GM20431 (cell line): Measurements from ENCODE around the gene ACSM4.
"Not testable (repeated sequence)": the region's sequence is repeated elsewhere in the genome, so short reads cannot be mapped to it uniquely, and the experiment has no call there.

Experiments used
- in situ Hi-C: fragments of 300-500 bp; cut with MseI, MboI; formaldehyde crosslinking; loops from one replicate; pipeline ENCODE4 v1.15.0; 2020; ENCODE audit warnings: low sequenced_read_pairs; ENCODE audit not compliant: unreplicated experiment

ACSM4 gene

DNA sequence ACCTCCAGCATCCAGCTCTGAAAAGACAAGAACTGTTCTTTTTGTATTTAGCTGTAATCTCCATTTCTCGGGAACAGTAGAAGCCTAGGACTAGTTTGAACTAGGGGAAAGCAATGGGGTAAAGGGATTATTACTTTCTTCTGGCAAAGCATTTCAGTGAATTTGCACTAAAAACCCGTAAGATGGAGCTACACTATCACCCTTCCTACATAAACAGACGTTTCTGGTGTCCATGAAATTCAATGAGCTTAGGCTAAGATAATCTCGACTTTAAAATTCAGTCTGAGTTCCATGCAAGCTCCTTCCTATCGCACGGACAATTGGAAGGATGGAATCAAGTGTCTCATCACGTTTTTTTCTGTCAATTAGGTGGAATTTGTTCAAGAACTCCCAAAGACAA is 24.0 kb downstream of the ACSM4 start:
- in situ Hi-C loops = no loop called here

DNA sequence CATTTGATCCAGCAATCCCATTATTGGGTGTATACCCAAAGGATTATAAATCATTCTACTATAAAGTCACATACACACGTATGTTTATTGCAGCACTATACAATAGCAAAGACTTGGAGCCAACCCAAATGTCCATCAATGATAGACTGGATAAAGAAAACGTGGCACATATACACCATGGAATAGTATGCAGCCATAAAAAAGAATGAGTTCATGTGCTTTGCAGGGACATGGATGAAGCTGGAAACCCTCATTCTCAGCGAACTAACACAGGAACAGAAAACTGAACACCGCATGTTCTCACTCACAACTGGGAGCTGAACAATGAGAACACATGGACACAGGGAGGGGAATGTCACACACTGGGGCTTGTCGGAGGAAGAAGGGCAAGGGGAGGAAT is 33.9 kb downstream of the ACSM4 start:
- in situ Hi-C loops = not testable (repeated sequence)

- in situ Hi-C loops = no loop called here
Observed at GRCh38 chr12:7339675-7340074, 35.8 kb downstream of the ACSM4 start.

- in situ Hi-C loops = no loop called here
Observed at GRCh38 chr12:7344833-7345606, 41.1 kb downstream of the ACSM4 start.

GRCh38 chr12:7346551-7347225 is 42.8 kb downstream of the ACSM4 start:
- in situ Hi-C loops = no loop called here

- in situ Hi-C loops = no loop called here
Observed at GRCh38 chr12:7349418-7349817, 45.5 kb downstream of the ACSM4 start.

GRCh38 chr12:7351177-7351576 is 47.3 kb downstream of the ACSM4 start:
- in situ Hi-C loops = no loop called here

- in situ Hi-C loops = no loop called here
Observed at GRCh38 chr12:7352661-7353060, 48.8 kb downstream of the ACSM4 start.

- in situ Hi-C loops = no loop called here
Observed at GRCh38 chr12:7354529-7354928, 50.7 kb downstream of the ACSM4 start.

DNA sequence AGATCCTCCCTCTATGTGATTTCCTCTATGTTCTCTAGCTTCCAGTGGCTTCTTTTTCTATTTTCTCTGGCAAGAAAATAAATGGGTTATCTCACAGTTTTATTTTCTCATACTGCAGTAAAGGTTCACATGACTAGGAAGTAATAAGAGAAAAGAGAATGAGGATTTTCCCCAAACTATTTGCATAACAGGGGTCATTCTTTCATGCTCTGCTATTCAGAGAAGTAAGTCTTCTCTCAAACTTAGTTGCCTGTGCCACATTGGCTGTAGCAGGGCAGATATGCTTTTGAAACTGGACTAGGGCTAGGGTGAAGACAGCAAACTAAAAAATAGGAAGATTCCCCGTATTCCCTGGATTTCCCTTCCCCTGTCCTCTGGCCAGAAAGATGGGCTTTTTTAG is 57.4 kb downstream of the ACSM4 start:
- in situ Hi-C loops = no loop called here

DNA sequence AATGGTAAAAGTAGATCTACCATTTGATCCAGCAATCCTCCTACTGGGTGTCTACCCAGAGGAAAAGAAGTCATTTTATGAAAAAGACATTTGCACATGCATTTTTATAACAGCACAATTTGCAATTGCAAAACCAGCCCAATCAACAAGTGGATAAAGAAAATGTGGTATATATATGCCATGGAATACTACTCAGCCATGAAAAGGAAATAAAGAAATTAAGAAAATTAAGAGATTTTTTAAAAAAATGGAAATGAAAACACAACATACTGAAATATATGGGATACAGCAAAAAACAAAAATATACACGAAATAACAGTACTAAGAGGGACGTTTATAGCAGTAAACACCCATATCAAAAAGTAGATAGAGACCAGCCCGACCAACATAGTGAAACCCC is 58.9 kb downstream of the ACSM4 start:
- in situ Hi-C loops = no loop called here

GRCh38 chr12:7369274-7369729 is 65.4 kb downstream of the ACSM4 start:
- in situ Hi-C loops = no loop called here

DNA sequence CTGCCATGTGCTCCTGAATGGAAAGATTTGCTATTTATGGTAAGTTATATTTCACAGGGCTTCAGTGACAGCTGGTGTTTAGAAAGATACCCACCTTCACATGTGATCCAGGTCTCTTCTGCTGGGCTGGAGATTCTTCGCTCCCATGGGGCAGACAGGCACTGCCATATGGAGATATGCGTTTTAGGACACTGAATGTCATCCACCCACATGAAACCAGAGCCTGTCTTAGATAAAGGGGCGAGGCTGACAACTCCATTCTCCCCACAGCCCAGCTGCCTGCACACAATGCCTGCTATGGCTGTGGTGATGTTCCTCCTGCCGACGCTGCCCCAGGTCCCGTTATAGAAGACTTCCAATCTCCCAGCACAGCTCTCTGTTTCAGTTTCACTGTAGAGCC is 69.4 kb downstream of the ACSM4 start:
- in situ Hi-C loops = no loop called here

DNA sequence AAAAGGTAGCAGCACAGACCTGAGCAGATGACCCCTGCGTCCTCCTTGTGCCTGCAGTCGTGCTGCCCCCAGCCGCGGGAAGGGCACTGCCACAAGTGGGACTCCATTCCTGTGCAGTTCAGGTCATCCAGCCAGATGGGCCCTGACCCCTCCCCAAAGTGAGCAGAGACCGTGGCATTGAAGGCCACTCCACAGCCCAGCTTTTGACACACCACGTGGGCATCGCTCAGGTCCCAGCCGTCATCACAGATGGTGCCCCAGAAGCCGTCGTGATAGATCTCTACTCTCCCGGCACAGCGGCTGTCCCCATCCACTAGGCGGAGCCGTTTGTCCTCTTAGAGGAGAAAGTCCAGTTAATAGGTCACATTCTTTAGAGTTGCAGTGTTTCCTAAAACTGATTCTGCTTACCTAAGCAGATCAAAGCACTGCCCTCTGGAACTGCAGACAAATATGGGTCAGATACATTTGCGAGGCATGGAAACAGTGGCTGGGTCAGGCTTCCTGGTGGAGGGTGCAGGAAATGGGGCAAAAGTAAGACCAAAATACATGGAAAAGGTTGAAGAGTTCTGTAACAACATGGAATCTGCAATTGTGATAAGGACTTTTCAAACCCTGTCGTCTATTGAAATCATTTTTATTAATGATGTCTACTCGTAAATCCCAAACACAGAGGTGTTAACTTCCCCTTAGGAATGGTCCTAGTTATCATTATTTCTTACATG is 70.7 kb downstream of the ACSM4 start:
- in situ Hi-C loops = no loop called here

DNA sequence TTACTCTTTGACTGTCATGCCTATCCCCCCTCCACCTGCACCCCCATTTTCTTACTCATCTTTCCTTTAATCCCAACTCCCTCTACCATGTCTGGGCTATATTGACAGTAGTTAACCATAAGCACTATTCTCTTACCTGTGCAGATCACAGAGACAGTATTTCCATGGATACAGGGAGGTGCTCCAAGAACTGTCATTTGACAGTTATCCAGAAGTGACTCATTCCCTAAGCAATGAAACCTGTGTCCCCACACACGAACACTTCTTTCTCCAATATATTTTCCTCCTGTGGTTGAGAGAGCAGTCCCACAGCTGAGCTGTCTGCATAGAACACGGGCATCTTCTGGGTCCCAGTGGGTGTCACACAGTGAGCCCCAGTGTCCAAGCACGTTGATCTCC is 71.3 kb downstream of the ACSM4 start:
- in situ Hi-C loops = no loop called here

GRCh38 chr12:7376196-7376595 is 72.3 kb downstream of the ACSM4 start:
- in situ Hi-C loops = no loop called here
